Epithelial cell of proximal tubule (primary cell): ENCODE results near the gene FBLN2. TPM values are rescaled to one million over a fixed set of nuclear protein-coding genes. Genes with fewer than 3 reads are reported as not detected.

Source experiments
- DNase-seq: peaks from one replicate; pipeline ENCODE4 v3.0.0-alpha.2; 2011; ENCODE audit warnings: low read depth
- H3K4me3 ChIP-seq: 2 replicates; pipeline ENCODE4 v1.5.1; 2011; ENCODE audit warnings: low read depth, mild to moderate bottlenecking, low read length
- total RNA-seq: library from RNA; depleted of rRNA; stranded (reverse); fragments of >200 nt; gene quantifications from 2 replicates; pipeline ENCODE4 v1.2.3, GENCODE V29; 2015
- TF ChIP-seq, protein P1 (sequence below): conservative IDR thresholded peaks from 2 replicates; pipeline ENCODE4 v1.5.1; 2012; ENCODE audit warnings: low read depth, mild to moderate bottlenecking, low read length

Gene FBLN2
- total RNA-seq, 1 donor from 2014 or later: 1.1 TPM

DNA sequence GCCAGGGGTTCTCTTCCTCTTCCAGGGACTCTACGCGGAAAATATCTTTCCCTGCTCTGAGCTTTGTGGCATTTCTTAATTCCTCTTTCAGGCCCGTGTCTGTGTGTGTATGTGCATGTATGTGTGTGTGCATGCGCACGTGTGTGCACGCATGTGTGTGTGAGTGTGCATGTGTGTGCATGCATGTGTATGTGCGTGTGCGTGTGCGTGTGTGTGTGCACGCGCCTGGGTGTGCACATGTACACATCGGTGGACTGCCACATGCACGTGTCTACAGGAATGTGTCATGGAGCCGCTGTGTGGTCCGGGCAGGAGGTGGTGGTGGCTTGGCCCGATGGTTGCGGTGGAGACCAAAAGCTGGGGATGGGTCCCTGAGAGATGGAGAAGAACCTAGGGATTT lies 133.0 kb downstream of the FBLN2 start:
- DNase-seq: no peak
- TF ChIP-seq, protein P1, sequence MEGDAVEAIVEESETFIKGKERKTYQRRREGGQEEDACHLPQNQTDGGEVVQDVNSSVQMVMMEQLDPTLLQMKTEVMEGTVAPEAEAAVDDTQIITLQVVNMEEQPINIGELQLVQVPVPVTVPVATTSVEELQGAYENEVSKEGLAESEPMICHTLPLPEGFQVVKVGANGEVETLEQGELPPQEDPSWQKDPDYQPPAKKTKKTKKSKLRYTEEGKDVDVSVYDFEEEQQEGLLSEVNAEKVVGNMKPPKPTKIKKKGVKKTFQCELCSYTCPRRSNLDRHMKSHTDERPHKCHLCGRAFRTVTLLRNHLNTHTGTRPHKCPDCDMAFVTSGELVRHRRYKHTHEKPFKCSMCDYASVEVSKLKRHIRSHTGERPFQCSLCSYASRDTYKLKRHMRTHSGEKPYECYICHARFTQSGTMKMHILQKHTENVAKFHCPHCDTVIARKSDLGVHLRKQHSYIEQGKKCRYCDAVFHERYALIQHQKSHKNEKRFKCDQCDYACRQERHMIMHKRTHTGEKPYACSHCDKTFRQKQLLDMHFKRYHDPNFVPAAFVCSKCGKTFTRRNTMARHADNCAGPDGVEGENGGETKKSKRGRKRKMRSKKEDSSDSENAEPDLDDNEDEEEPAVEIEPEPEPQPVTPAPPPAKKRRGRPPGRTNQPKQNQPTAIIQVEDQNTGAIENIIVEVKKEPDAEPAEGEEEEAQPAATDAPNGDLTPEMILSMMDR: no peak
- no peak overlapping the region for H3K4me3 ChIP-seq

DNA sequence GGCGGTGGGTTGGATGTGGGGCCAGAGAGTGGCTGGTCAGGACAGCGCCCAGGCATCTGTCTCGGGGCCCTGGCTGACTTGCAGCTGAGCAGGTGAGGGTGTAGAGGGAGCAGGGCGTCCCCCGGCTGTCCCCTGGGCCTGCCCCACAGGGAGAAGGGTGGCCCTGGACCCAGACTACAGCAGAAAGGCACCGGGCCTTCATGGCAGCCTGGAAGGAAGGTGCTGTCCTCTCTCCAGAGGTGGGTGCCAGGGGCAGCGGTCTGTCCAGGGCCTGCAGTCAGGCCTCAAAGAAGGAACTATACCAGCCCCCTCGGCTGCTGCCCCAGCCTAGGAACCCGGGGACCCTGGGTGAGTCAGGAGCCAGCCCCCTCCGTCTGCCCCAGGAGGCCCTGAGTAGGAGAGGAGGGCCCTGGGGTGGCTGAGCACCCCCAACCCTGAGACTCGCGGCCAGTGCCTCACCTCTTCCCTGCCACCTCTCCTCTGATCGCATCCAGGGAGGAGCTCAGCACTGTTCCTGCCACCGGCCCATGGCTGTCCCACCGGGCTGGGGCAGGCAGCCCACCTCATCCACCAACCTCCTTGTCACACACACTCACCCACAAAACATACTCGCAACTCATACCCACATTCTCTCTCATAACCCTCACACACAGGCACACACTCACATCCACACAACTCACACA lies 133.5 kb downstream of the FBLN2 start:
- TF ChIP-seq, protein P1: no peak
- no peak for DNase-seq
- H3K4me3 ChIP-seq: no peak overlapping the region

DNA sequence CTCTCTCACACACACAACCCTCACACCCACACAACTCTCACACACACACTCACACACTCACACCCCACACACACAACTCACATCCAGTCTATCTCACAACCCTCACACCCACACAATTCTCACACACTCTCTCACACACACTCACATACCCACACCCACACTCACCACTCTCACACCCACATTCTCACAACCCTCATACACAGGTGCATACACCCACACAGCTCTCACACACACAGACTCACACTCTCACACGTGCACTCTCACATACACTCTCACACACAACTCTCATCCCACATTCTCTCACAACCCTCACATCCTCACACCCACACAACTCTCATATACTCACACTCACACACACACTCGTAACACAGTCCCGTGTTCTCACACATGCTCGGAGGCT lies 134.4 kb downstream of the FBLN2 start:
- TF ChIP-seq, protein P1: no peak
- H3K4me3 ChIP-seq: no peak overlapping the region
- no peak for DNase-seq

DNA sequence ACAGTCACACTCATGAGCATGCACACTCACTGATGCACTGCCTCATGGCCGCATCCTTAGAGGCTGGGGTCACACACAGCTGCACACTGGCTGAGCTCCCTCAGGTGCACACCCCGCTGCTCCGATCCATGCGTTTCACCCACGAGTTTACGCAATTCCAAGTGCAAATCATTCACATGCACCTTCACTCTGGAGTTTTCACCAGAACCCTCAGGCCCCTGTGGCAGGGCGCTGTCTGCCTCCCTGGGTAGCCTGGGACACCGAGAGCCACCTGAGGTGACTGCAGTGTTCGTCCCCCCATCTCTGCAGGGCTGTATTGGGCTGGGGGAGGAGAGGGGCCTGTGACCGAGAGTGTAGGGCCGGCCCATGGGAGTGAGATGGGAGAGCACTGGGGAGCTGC lies 134.8 kb downstream of the FBLN2 start:
- TF ChIP-seq, protein P1: no peak
- DNase-seq: no peak
- no peak overlapping the region for H3K4me3 ChIP-seq

DNA sequence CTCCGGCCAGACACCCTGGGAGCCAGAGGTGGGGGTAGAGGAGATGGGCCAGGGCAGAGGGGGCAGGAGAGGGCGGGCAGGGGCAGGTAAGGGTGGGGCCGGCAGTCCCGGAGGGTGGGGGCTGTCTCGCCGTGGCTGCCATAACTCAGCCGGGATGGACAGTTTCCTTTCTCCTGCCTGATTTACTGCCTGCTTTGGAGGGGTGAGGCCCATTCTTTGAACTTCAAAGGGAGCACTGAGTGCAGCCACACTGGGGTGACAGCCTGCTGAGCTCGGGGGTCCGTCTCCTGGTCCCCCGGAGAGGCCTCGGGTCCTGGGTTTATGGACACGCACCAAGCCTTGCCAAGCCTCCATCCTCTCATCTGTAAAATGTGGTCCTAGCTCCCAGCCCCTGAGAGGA lies 135.4 kb downstream of the FBLN2 start:
- no peak for DNase-seq
- no peak overlapping the region for H3K4me3 ChIP-seq
- TF ChIP-seq, protein P1: no peak

DNA sequence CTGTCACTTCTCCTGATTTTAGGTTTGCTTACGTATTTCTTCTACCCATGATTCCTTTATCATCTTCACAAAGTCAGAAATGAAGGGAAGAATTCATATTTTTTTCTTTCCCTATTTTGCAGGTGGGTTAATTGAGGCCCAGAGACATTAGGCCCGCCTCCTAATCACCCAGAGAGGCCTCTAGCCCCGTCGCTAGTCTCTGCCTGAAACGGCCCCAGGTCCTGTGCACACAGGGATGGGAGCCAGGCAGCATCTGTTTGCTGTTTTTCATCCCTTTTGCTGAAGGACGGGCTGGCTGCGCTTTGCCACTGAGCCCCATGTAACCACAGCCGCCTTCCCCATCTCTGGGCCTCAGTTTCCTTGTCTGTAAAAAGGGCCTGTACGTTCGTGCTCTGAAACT lies 135.9 kb downstream of the FBLN2 start:
- no peak overlapping the region for H3K4me3 ChIP-seq
- DNase-seq: no peak
- TF ChIP-seq, protein P1: no peak

DNA sequence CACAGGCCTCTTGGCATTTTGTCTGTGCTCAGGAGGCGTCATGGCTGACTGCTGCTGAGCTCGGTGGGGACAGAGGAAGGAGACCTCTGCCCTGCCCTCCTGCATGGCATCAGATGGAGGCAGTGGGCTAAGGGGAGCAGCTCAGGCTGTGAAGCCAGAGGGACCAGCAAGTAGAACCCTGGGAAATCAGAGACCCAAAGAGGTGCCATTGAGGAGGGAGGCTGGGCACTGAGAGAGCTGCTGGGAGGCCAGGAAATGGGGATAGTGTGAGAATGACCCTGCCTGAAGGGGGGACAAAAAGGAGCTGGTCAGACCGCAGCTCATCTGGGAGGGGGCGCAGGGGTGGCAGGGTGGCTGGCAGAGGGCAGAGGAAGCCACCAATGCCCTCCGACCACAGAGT lies 136.8 kb downstream of the FBLN2 start:
- TF ChIP-seq, protein P1: no peak
- H3K4me3 ChIP-seq: no peak overlapping the region
- no peak for DNase-seq
